Prostate gland (tissue), 2 donors: ENCODE data around the gene DGKI. TPM values are rescaled to one million over a fixed set of nuclear protein-coding genes. Genes with fewer than 3 reads are reported as not detected.

ENCODE experiments used
- DNase-seq: peaks from one replicate; pipeline ENCODE4 v3.0.0-alpha.2; 2019; ENCODE audit warnings: low spot score
- H3K27ac ChIP-seq, 2 donors: fragments of 200-600 bp; sonication (generic); 2 replicates each; pipeline ENCODE4 v1.5.1; 2017 to 2019
- H3K27me3 ChIP-seq: fragments of 200-600 bp; sonication (generic); replicated peaks from 2 replicates; pipeline ENCODE4 v1.5.1; 2019; ENCODE audit not compliant: insufficient read depth
- H3K36me3 ChIP-seq, 2 donors: fragments of 200-600 bp; sonication (generic); 1 replicate in 1 of 2; 2 replicates in 1 of 2; pipeline versions ENCODE4 v1.5.1 to v1.8.1; 2017 to 2019
- H3K4me1 ChIP-seq: fragments of 200-600 bp; sonication (generic); replicated peaks from 2 replicates; pipeline ENCODE4 v1.5.1; 2019
- H3K4me3 ChIP-seq, 2 donors: fragments of 200-600 bp; sonication (generic); 2 replicates each; pipeline ENCODE4 v1.5.1; 2017 to 2019
- H3K9me3 ChIP-seq: fragments of 200-600 bp; sonication (generic); 2 replicates; pipeline ENCODE4 v1.5.1; 2017
- CTCF ChIP-seq, 4 experiments: fragments of 200-600 bp in 2 of 4; fragments of 450-650 bp in 2 of 4; sonication (generic) in 2 of 4; IDR thresholded peaks; 1 replicate in 3 of 4; 2 replicates in 1 of 4; pipeline ENCODE4 v1.5.1; 2016 to 2019; ENCODE audit warnings: antibody characterized with exemption in 4 of 4, mild to moderate bottlenecking in 2 of 4, moderate library complexity in 2 of 4
- POLR2A ChIP-seq: fragments of 450-650 bp; IDR thresholded peaks from one replicate; pipeline ENCODE4 v1.6.1; 2016; ENCODE audit warnings: antibody characterized with exemption, mild to moderate bottlenecking
- POLR2AphosphoS5 ChIP-seq: sonication (generic); formaldehyde crosslinking; IDR thresholded peaks from one replicate; pipeline ENCODE4 v1.6.1; 2017; ENCODE audit warnings: antibody characterized with exemption
- WGBS: methylation state at CpG from one replicate; pipeline ENCODE4 v1.1.5; 2018; 5-methylcytosine and 5-hydroxymethylcytosine counted together
- intact Hi-C: fragments of 100-400 bp; cut with DNase I; formaldehyde crosslinking; loops from one replicate; pipeline ENCODE4 v1.14.2; 2022
- total RNA-seq, 2 donors: library from RNA; depleted of rRNA; stranded (reverse); fragments of >200 nt; gene quantifications; one replicate each; pipeline ENCODE4 v1.1.0, GENCODE V29; 2016

The DGKI gene
- total RNA-seq, 2 donors from 2014 or later: 0.32 to 1.5 TPM

GRCh38 chr7:137882806-137883205, 36.0 kb upstream of the DGKI start:
- intact Hi-C loops: no loop called here
- H3K36me3 ChIP-seq: peaks cover 3 to 23% of the 10 kb centered on the region in 2 donors

GRCh38 chr7:137882261-137882668, 35.5 kb upstream of the DGKI start:
- Histone ChIP-seq H3K9me3 (no peaks in the 10 kb centered on the region), H3K4me3 (no peak overlapping the region), H3K36me3 (peaks cover 3 to 23% of the 10 kb centered on the region in 2 donors), H3K4me1 (no peaks in the 10 kb centered on the region), H3K27me3 (no peaks in the 10 kb centered on the region), H3K27ac (no peak overlapping the region)
- no peak for TF ChIP-seq CTCF (IDR thresholded peaks at IDR 0.05)
- no peak for TF ChIP-seq POLR2AphosphoS5
- no peak for TF ChIP-seq POLR2A
- WGBS: 83% methylated on average over 5 of the region's 5 CpGs
- intact Hi-C loops: no loop called here
- DNase-seq: no peak

More at GRCh38 chr7:137882806-137883205, 36.0 kb upstream of the DGKI start:
- Histone ChIP-seq H3K4me3 (no peak overlapping the region), H3K27me3 (no peaks in the 10 kb centered on the region), H3K9me3 (no peaks in the 10 kb centered on the region), H3K27ac (no peak overlapping the region), H3K4me1 (no peaks in the 10 kb centered on the region)
- no peak for TF ChIP-seq POLR2A
- no peak for TF ChIP-seq POLR2AphosphoS5
- no peak for TF ChIP-seq CTCF (IDR thresholded peaks at IDR 0.05)
- no peak for DNase-seq

- Histone ChIP-seq H3K27ac (no peak overlapping the region), H3K27me3 (no peaks in the 10 kb centered on the region), H3K36me3 (peaks cover 3 to 23% of the 10 kb centered on the region in 2 donors), H3K4me3 (no peak overlapping the region), H3K9me3 (no peaks in the 10 kb centered on the region), H3K4me1 (no peaks in the 10 kb centered on the region)
- no peak for TF ChIP-seq CTCF (IDR thresholded peaks at IDR 0.05)
- no peak for TF ChIP-seq POLR2A
- no peak for TF ChIP-seq POLR2AphosphoS5
- DNase-seq: no peak
- WGBS: 95% methylated on average over 8 of the region's 8 CpGs
- intact Hi-C loops: no loop called here
Measured at GRCh38 chr7:137881607-137882260, 35.0 kb upstream of the DGKI start.

GRCh38 chr7:137880432-137880831, 33.7 kb upstream of the DGKI start:
- no peaks in the 10 kb centered on the region for H3K9me3 ChIP-seq
- no peaks in the 10 kb centered on the region for H3K27me3 ChIP-seq
- H3K4me3 ChIP-seq: no peak overlapping the region
- intact Hi-C loops: no loop called here
- TF ChIP-seq POLR2AphosphoS5 (no peak), POLR2A (no peak), CTCF (IDR thresholded peaks at IDR 0.05) (no peak)
- 62% methylated on average over 5 of the region's 5 CpGs for WGBS
- H3K4me1 ChIP-seq: no peaks in the 10 kb centered on the region
- DNase-seq: no peak
- H3K36me3 ChIP-seq: peaks cover 3 to 22% of the 10 kb centered on the region in 2 donors
- no peak overlapping the region for H3K27ac ChIP-seq
